Muscle layer of duodenum (tissue), 2 donors: ENCODE results near the gene SLC16A7.

Experiments
- H3K27ac ChIP-seq: one replicate; pipeline ENCODE4 v1.7.0; 2013; ENCODE audit warnings: mild to moderate bottlenecking, low read length
- H3K27me3 ChIP-seq: one replicate; pipeline ENCODE4 v1.7.0; 2013; ENCODE audit warnings: low read depth, mild to moderate bottlenecking, control low read depth, low read length
- H3K36me3 ChIP-seq, 2 donors: one replicate each; pipeline ENCODE4 v1.7.0; 2013; ENCODE audit warnings: low read length in 2 of 2, control low read depth in 1 of 2, mild to moderate bottlenecking in 1 of 2; ENCODE audit not compliant: insufficient read depth in 2 of 2, control insufficient read depth in 1 of 2
- H3K4me1 ChIP-seq, 2 donors: one replicate each; pipeline ENCODE4 v1.7.0; 2013; ENCODE audit warnings: low read length in 2 of 2, mild to moderate bottlenecking in 2 of 2, control low read depth in 1 of 2, moderate library complexity in 1 of 2; ENCODE audit not compliant: insufficient read depth in 2 of 2, control insufficient read depth in 1 of 2
- H3K4me3 ChIP-seq, 2 donors: one replicate each; pipeline ENCODE4 v1.7.0; 2013; ENCODE audit warnings: low read length in 2 of 2, low read depth in 1 of 2, mild to moderate bottlenecking in 1 of 2
- H3K9me3 ChIP-seq, 2 donors: one replicate each; pipeline ENCODE4 v1.7.0; 2013; ENCODE audit warnings: low read length in 2 of 2, control low read depth in 1 of 2, mild to moderate bottlenecking in 1 of 2; ENCODE audit not compliant: control insufficient read depth in 1 of 2
- donor health status: healthy.

Gene SLC16A7

DNA sequence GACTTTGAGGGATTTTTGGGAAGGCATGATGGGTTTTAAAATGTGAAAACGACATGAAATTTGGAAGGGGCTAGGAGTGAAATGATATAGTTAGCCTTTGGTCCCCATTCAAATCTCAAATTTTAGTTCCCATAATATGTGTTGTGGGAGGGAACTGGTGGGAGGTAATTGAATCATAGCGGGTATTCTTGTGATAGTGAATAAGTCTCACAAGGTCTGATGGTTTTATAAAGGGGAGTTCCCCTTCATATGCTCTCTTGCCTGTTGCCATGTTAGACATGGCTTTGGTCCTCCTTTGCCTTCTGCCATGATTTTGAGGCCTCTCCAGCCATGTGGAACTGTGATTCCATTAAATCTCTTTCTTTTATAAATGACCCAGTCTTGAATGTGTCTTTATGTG, 72.8 kb downstream of the SLC16A7 start:
- H3K27ac ChIP-seq = no peak overlapping the region
- no peak overlapping the region for H3K4me3 ChIP-seq
- H3K36me3 ChIP-seq = peaks cover 0 to 9% of the 10 kb centered on the region in 2 donors
- no peaks in the 10 kb centered on the region for H3K4me1 ChIP-seq
- peaks cover 0 to 5% of the 10 kb centered on the region in 2 donors for H3K9me3 ChIP-seq
- no peaks in the 10 kb centered on the region for H3K27me3 ChIP-seq

DNA sequence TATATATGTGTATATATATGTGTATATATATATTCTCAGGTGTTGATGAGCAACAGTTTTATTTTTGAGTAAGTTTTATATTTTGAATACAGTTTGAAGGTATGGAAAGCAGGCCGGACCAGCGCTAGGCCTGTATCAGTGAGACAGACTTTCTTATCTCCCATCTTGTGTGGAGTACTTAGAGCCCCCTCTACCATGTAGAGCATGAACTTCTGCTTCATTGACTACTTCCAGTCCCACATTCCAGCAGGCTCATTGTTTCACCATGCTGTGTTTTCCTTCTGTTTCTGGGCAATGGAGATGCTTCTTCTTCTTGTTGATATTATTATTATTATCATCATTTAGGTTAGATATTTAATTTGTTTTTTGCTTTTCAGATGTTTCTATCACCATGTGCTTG, 76.4 kb downstream of the SLC16A7 start:
- H3K4me3 ChIP-seq = no peak overlapping the region
- H3K27me3 ChIP-seq = no peaks in the 10 kb centered on the region

DNA sequence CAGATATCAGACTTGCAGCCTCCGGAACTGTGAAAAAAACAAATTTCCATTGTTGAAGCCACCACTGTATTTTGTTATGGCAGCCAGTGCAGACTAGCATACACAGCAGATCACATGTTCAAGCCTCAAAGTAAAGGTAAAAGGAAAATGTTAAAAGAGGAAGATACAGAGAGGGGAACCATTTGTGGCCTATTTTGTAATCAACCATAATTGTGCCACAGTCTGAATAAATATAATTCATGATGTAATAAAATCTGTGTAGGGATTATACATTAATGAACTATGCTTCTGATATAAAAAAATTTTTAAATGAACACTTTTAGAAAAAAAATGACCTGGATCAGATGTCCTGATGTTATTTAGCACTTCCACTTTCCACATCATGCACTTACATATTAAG, 79.6 kb downstream of the SLC16A7 start:
- H3K4me3 ChIP-seq = no peak overlapping the region
- no peaks in the 10 kb centered on the region for H3K36me3 ChIP-seq
- no peaks in the 10 kb centered on the region for H3K27me3 ChIP-seq
- no peak overlapping the region for H3K27ac ChIP-seq
- H3K4me1 ChIP-seq = no peaks in the 10 kb centered on the region
- no peaks in the 10 kb centered on the region for H3K9me3 ChIP-seq

More for the DNA sequence above, 76.4 kb downstream of the SLC16A7 start:
- no peak overlapping the region for H3K27ac ChIP-seq
- H3K4me1 ChIP-seq = no peaks in the 10 kb centered on the region
- peaks cover 0 to 5% of the 10 kb centered on the region in 2 donors for H3K9me3 ChIP-seq
- H3K36me3 ChIP-seq = peaks cover 0 to 7% of the 10 kb centered on the region in 2 donors

DNA sequence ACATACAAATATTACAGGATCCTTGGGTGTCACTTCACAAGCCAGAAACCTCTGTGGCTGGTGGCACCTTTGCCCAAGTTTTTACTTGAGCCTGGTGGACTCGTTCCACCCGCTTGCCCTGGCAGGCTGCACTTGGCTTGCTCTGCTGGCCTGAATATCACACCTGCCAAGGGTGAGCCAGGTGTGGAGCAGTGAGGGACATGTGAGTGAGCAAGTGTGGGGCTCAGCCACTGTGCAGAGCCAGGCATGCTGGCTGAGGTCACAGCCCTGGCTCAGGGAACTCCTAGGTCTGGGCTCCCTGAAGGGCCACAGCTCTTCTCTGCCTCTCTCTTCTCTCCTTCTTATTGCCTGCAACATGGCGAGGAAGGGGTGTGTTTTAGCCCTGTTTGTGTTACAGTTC, 82.0 kb downstream of the SLC16A7 start:
- Histone ChIP-seq H3K9me3 (no peaks in the 10 kb centered on the region), H3K27me3 (no peaks in the 10 kb centered on the region), H3K4me1 (no peaks in the 10 kb centered on the region), H3K4me3 (no peak overlapping the region), H3K27ac (no peak overlapping the region), H3K36me3 (no peaks in the 10 kb centered on the region)

DNA sequence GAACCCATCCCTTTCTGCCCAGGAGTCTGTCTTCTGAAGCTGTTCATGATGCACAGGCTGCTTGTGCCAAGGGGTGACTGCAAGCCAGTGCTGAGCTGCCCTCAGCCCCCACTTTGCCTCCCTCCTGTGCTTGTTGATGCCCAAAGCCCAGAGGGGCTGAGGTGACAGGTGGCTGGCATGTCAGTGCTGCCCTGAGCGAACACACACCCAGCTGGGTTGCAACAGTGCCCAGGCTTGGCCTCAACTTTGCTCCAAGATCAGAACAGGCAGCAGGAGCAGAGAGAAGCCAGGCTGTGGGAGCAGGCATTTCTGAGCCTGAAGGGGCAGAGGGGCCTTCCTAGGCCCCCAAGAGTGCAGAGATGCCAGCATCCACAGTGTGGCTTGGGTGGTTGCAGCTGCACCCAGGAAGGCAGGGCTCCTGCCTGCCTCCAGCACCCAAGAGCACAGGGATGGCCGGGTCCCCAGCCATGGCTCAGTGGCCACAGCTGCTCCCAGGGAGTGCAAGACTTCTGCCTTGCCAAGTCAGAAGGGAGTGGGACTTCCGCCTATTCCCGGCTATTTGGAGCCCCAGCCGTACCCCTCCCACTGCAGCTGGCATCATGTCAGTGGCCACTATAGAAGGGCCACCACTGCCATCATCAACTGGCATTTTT, 83.1 kb downstream of the SLC16A7 start:
- H3K36me3 ChIP-seq = no peaks in the 10 kb centered on the region
- no peaks in the 10 kb centered on the region for H3K27me3 ChIP-seq
- H3K27ac ChIP-seq = no peak overlapping the region
- H3K9me3 ChIP-seq = no peaks in the 10 kb centered on the region
- no peaks in the 10 kb centered on the region for H3K4me1 ChIP-seq
- H3K4me3 ChIP-seq = no peak overlapping the region

DNA sequence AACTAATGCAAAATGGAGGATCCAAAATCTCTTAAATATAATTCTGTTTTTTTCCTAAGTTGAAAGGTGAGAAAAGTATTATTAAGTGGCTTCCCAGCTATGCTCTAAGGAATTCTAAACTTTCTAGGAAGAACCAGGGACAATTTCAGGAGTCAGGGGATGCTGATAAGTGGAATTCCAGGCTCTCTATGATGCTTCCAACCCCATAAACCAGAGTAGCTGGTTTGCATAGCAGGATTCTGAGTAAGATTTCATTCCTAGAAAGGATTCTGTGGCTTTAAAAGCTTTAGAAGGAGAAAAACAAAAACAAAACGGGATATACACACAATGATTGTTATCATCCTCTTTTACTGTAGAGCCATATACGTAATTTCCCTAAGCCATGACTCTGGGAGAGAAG, 93.9 kb downstream of the SLC16A7 start:
- peaks cover 0 to 2% of the 10 kb centered on the region in 2 donors for H3K9me3 ChIP-seq
- H3K4me3 ChIP-seq = no peak overlapping the region
- no peaks in the 10 kb centered on the region for H3K27me3 ChIP-seq
- H3K36me3 ChIP-seq = no peaks in the 10 kb centered on the region
- H3K27ac ChIP-seq = no peak overlapping the region
- H3K4me1 ChIP-seq = no peaks in the 10 kb centered on the region

DNA sequence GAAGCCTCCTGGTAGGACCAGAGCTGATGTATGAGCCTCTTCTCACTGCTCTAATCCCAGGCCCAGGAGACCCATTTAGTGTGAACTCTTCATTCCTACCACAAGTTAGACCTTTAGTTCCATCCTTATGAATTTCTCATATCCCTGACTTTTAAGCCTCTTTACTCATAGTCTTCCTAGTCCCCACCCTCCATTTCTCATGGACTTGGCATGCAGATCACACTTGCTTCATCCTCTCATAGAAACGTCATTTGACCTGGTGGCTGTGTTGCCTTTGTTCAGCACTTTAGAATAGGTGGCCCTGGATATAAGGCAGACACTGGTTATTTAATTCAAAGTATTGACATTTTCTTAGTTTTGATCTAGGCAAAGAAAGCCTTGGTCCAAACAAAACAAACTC, 99.5 kb downstream of the SLC16A7 start:
- peaks cover 0 to 3% of the 10 kb centered on the region in 2 donors for H3K4me1 ChIP-seq
- no peaks in the 10 kb centered on the region for H3K36me3 ChIP-seq
- H3K27me3 ChIP-seq = no peaks in the 10 kb centered on the region
- no peak overlapping the region for H3K4me3 ChIP-seq
- H3K27ac ChIP-seq = no peak overlapping the region
- H3K9me3 ChIP-seq = peaks cover 0 to 2% of the 10 kb centered on the region in 2 donors

DNA sequence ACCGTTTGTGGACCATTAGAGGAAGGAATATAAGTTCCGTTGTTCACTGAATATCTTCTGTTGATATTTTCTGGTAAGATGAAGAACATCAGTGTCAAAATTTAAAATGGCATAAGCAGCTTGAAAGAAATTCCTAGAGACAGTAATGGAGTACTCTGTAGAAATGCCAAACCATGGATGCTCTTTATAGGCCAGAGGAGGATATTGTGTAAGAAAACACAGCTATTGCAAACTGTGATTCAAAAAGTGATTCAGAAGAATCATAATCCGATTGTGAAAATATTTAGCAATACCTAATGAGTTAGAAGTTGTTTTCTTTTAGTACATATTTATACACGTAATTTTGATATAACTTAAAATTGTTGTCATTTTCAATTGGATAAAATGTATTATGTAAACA, 102.8 kb downstream of the SLC16A7 start:
- no peaks in the 10 kb centered on the region for H3K36me3 ChIP-seq
- peaks cover 0 to 3% of the 10 kb centered on the region in 2 donors for H3K4me1 ChIP-seq
- H3K9me3 ChIP-seq = no peaks in the 10 kb centered on the region
- H3K4me3 ChIP-seq = no peak overlapping the region
- H3K27ac ChIP-seq = no peak overlapping the region
- no peaks in the 10 kb centered on the region for H3K27me3 ChIP-seq

DNA sequence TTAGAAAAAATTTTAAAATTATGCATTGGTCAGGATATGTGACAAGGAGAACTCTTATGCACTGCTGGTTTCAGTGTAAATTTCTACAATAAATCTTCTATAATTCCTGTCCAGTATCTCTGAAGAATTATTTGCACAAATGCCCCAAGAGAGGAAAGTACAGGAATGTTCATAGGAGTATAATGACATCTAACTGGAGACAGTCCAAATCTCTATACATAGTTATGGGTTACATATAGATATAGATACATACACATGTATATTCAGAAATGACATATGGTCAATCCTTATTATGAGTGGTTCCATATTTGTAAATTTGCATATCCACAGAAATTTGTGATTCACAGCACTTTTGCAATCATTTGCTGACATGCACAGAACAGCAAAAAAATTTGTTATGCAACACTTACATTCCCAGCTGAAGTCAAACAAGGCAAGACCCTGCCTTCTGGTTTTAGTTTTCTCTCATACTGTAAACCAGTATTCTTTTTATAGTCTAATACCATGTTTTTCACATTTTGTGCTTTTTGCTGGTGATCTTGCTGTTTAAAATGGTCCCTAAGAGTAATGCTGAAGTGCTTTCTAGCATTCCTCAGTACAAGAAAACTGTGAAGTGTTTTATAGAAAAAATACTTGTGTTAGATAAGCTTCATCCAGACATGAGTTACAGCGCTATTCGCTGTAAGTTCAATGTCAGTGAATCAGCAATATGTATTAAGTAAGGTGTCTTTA, 103.8 kb downstream of the SLC16A7 start:
- Histone ChIP-seq H3K9me3 (no peaks in the 10 kb centered on the region), H3K4me3 (no peak overlapping the region), H3K36me3 (no peaks in the 10 kb centered on the region), H3K4me1 (peaks cover 0 to 3% of the 10 kb centered on the region in 2 donors), H3K27ac (no peak overlapping the region), H3K27me3 (no peaks in the 10 kb centered on the region)

DNA sequence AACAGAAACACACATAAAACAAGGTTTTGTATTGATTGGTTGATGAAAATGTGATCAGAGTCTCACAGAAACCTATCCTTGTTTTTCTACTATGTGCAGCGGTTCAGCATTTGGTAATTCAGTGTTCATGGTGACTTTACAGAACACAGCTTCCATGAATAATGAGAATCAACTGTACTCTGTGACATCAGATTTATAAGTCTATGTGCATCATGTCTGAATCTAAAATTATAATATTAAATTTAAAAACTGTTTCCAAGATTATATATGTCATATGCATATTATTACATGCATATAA, 104.3 kb downstream of the SLC16A7 start:
- Histone ChIP-seq H3K4me3 (no peak overlapping the region), H3K27ac (no peak overlapping the region), H3K27me3 (no peaks in the 10 kb centered on the region), H3K36me3 (no peaks in the 10 kb centered on the region), H3K4me1 (peaks cover 0 to 3% of the 10 kb centered on the region in 2 donors), H3K9me3 (no peaks in the 10 kb centered on the region)

DNA sequence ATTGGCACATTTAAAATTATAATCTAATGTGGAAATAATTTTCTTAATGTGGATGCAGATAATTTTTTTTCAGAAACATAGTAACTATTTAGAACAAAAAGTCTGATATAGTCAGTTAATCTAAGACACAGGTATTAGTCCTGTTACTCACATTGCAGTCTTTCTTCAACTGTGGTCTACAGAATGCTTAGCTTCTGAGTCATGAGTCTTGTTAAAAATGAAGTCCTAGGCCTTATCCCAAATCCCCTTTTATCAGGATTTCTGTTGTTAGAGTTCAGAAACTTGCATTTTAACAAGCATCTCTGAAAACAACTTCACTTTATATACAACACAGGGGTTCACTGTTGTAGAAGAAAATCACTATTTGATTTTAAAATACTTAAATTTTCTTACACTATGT, 112.2 kb downstream of the SLC16A7 start:
- Histone ChIP-seq H3K36me3 (no peaks in the 10 kb centered on the region), H3K27ac (no peak overlapping the region), H3K27me3 (no peaks in the 10 kb centered on the region), H3K9me3 (no peaks in the 10 kb centered on the region), H3K4me1 (no peaks in the 10 kb centered on the region), H3K4me3 (no peak overlapping the region)

DNA sequence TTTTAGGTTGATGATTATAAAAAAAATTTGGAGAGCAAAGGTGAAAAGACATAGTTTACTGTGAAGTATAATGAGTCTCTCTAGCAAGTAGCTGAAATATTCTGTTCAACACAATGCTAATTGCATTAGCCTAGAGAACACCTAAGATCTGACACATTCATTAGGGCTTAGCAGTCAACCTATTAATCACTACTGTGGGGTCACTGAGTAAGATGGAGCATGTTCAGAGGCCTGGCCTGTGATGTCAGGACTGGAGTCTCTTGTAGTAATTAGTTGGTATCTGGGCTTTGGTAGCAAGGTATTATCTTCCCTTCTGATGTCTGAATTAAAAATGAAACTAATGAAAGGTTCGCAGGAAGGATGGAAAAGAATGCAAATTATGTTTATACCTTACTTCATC, 112.7 kb downstream of the SLC16A7 start:
- no peaks in the 10 kb centered on the region for H3K27me3 ChIP-seq
- no peaks in the 10 kb centered on the region for H3K9me3 ChIP-seq
- H3K4me3 ChIP-seq = no peak overlapping the region
- H3K27ac ChIP-seq = no peak overlapping the region
- no peaks in the 10 kb centered on the region for H3K36me3 ChIP-seq
- no peaks in the 10 kb centered on the region for H3K4me1 ChIP-seq
